Fibroblast of skin of right biceps (primary cell): ENCODE measurements around the gene OR52B2.
"Not testable (repeated sequence)": the region's sequence is repeated elsewhere in the genome, so short reads cannot be mapped to it uniquely, and the experiment has no call there.

ENCODE experiments used
- DNase-seq: peaks from one replicate; pipeline ENCODE4 v3.0.0-alpha.2; 2013

The OR52B2 gene

DNA sequence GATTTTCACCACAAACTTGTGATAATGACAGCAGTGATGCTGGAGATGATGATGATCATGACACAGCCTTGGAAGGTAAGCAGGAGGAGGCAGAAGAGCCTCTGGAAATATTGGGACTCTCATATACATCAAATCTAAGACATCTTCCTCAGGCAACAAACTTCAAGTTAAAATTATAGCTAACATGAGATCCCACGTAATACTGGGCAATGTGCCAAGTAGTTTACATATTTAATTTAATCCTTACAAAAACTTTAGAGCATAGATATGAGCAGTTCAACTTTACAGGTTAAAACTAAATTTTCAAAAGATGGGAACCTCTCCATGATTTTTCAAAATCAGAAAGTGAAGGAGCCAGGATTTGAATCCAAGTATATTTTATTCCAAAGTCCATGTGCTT lies 19.0 kb downstream of the OR52B2 start:
- DNase-seq = no peak

DNA sequence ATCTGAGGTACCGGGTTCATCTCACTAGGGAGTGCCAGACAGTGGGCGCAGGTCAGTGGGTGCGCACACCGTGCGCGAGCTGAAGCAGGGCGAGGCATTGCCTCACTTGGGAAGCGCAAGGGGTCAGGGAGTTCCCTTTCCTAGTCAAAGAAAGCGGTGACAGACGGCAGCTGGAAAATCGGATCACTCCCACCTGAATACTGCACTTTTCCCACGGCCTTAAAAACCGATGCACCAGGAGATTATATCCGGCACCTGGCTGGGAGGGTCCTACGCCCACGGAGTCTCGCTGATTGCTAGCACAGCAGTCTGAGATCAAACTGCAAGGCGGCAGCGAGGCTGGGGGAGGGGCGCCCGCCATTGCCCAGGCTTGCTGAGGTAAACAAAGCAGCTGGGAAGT lies 26.4 kb downstream of the OR52B2 start:
- not testable (repeated sequence) for DNase-seq

DNA sequence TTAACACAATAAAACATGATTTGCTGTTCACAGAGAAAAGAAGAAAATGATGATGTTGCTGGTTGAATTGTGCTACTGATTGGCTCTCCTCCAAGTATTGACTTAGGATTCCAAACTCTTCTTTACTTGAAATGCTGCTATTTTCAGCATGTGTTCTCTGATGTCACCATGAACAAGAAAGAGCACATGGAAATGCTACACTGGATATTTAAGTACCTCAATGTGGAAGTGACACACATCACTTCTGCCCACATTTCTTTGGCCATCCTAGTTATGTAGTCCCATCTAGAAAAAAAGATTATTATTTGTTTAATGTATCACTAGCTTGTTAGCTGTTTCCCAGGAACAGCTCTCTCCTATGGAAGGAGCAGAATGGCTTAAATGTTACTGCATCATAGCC lies 27.2 kb downstream of the OR52B2 start:
- no peak for DNase-seq

DNA sequence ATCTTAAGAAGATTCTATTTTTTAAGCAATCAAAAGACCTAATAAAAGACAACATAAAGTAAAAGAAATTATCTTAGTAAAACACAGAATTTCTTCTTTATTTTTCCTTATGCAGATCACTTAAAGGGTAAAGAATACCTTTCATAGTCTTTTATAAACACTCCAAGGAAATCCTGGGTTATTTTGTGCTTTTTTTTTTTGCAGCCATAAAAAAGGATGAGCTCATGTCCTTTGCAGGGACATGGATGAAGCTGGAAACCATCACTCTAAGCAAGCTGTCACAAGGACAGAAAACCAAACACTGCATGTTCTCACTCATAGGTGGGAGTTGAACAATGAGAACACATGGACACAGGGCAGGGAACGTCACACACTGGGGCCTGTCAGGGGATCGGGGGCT lies 34.2 kb downstream of the OR52B2 start:
- DNase-seq = not testable (repeated sequence)

DNA sequence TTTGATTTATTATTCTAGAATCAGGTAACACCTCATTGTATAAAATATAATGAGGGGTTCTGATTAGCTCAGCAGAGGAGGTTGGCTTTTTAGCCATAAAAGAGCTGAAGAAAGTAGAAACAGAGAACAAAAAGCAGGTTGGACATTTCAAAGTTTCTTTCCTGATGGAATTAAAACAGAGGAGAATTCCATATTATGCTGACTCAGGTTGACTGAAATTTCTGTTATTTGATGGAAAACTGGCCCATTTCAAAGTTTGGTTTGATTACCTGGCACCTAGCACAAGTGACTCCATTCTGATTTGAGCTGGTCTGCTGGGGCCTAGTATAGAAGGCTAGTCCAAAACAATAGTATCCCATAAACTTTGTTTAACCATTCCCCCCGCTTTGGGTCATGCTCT lies 37.7 kb downstream of the OR52B2 start:
- no peak for DNase-seq

DNA sequence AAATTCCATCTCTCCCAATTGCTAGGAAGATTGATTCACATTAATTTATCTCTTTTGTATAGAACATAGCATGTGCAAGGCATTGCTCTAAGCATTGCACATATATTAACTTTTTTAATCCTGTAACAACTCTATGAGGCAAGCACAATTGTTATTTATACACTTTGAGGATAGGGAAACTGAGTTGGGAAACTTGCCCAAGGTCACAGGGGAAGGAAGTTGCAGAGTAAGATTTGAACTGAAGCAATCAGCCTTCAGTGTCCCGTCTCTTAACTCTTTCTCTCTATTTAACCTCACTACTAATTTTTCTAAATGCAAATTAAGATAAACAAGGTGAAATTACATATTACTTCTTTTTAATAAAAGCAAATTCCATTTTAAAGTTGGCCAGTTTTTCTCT lies 40.5 kb downstream of the OR52B2 start:
- no peak for DNase-seq

DNA sequence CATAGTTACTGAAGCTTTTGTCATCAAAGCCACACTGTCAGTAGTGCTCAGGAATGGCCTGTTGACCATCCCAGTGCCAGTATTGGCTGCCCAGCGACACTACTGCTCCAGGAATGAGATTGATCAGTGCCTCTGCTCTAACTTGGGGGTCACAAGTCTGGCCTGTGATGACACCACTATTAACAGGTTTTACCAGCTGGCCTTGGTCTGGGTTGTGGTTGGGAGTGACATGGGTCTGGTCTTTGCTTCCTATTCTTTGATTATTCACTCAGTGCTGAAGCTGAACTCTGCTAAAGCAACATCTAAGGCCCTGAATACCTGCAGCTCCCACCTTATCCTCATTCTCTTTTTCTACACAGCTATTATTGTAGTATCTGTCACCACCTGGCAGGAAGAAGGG lies 41.1 kb downstream of the OR52B2 start:
- no peak for DNase-seq

DNA sequence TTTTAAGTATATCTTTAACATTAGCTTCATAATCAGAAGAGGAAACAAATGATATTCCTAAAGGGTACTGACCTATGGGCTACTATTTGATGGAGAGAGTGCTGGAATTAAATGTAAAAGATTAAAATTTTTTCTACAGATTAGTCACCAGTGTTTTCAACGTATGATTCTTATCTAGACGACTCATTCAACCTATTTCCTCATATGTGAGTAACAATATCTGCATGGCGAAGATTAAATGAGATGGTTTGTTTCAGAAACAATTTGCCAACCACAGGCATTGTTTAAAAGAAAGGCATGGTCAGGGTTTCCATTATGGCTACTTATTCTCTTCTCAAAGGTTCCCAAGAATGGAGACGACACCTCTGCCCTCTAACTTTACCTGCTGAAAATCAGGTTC lies 42.2 kb downstream of the OR52B2 start:
- no peak for DNase-seq

DNA sequence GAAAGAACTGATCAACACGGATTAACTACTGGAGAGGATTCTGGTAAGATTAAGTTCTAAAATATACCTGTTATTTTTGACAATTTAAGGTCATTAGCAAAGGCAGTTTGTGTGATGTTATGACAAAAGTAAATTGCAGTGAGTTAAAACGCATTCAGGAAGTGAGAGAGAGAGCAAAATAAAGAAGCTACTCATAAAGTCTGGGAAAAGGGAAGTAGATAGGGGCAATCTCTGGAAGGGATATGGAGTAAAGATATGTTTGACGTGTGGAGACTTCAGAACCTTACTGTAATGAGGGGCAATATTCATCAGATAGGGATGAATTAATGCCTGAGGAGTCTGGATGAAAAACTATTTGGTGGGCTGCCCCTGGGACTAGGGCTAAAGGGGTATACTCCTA lies 45.9 kb downstream of the OR52B2 start:
- no peak for DNase-seq
